Smooth muscle cell of bladder (primary cell): ENCODE data around the gene RNU2-1. TPM values are rescaled to one million over a fixed set of nuclear protein-coding genes. Genes with fewer than 3 reads are reported as not detected.

Experiments used
- total RNA-seq: library from RNA; depleted of rRNA; stranded (reverse); fragments of >200 nt; gene quantifications from 2 replicates; pipeline ENCODE4 v1.2.3, GENCODE V29; 2014

RNU2-1 gene
- not detected in 2 replicates for total RNA-seq

GRCh38 chr17:43233877-43234276, at the start of gene RNU2-1:
Gene RNU2-1 (minus strand): TSS chr17:43233977.

DNA sequence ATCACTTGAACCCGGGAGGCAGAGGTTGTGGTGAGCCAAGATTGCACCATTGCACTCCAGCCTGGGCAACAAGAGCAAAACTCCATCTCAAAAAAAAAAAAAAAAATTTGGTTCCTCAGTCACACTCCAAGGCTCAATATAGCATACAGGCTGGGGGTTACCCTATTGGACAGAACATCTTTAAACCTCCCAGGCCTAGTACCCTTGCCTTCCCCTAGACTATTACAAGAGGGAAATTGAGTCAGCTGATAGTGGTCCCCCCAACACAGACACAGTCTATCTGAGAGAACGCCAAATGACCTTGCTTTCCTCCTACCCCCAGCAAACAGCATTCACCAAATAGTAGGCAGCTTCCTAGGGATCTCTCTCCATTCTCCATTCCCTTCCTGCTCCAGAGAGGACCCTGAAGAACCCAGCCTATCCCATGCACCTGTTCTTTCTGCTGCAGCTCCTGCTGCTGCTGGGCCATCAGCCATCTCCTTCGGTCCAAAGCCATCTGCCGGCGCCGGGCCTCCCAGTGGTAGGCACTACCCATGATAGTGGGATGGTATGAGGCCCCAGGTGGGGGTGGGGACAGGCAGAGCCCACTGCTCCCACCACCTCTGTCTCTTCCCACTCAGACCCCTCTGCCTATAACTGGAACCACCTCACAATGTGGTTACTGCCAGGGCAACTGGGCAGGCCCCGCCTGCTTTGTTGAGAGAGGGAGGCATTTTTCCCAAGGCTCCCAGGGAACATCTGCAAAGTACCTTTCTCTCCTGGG, 5.6 kb downstream of the RNU2-1 start, which contains the start of gene CCDC200:
Gene CCDC200 (minus strand): TSS at position 604 of the 763 bp plus-strand sequence. CDS start 69 bp downstream, at position 535.

GRCh38 chr17:43211480-43212402, 22.0 kb downstream of the RNU2-1 start, which contains the start of gene TMEM106A:
Gene TMEM106A (plus strand): TSS chr17:43211875. CDS start chr17:43213042, 1,167 bp downstream.

Other genes starting within 250 kb of the RNU2-1 start
- 1,624 and 1,964 TPM in 2 replicates for gene RPL27, start 235.6 kb downstream of the RNU2-1 start, total RNA-seq
- 30.1 and 32.9 TPM in 2 replicates for gene IFI35, start 227.2 kb downstream of the RNU2-1 start, total RNA-seq
- 230 and 338 TPM in 2 replicates for gene VAT1, start 211.6 kb downstream of the RNU2-1 start, total RNA-seq
- gene RND2, start 208.7 kb downstream of the RNU2-1 start, total RNA-seq: 0.92 and 1.00 TPM in 2 replicates
- gene BRCA1, start 108.6 kb downstream of the RNU2-1 start, total RNA-seq: 5.1 and 7.3 TPM in 2 replicates
- gene NBR1, start 62.8 kb downstream of the RNU2-1 start, total RNA-seq: 110 and 112 TPM in 2 replicates
- gene TMEM106A, start 22.1 kb downstream of the RNU2-1 start, total RNA-seq: 1.1 and 1.7 TPM in 2 replicates
- gene CCDC200, start 5.4 kb downstream of the RNU2-1 start, total RNA-seq: not detected in 2 replicates
- 36.0 and 49.8 TPM in 2 replicates for gene ARL4D, start 165.0 kb upstream of the RNU2-1 start, total RNA-seq
- gene DHX8, start 250.0 kb upstream of the RNU2-1 start, total RNA-seq: 37.0 and 41.2 TPM in 2 replicates